Activated CD4-positive, alpha-beta T cell treated with anti-CD3 and anti-CD28 coated beads, Interleukin-2, amount 10 ng/mL, durations not matched to agents 7 days and 5 days (primary cell): ENCODE measurements around the gene TNP2. TPM values are rescaled to one million over a fixed set of nuclear protein-coding genes. Genes with fewer than 3 reads are reported as not detected.
"Not testable (repeated sequence)": the region's sequence is repeated elsewhere in the genome, so short reads cannot be mapped to it uniquely, and the experiment has no call there.

Experiments
- CTCF ChIA-PET: fragments of 350-600 bp; sonication (Branson Sonifier 250); formaldehyde crosslinking; loops from one replicate; lab custom pipeline; 2021; ENCODE audit warnings: antibody characterized with exemption; lab: Charles Lee
- POLR2A ChIA-PET: fragments of 350-600 bp; sonication (Branson Sonifier 250); formaldehyde crosslinking; loops from one replicate; lab custom pipeline; 2021; ENCODE audit warnings: antibody characterized with exemption; lab: Charles Lee
- DNase-seq: peaks from one replicate; pipeline ENCODE4 v3.0.0-alpha.2; 2020
- H3K27ac Mint-ChIP-seq: one replicate; pipeline ENCODE4 v1.8.0; 2021; ENCODE audit warnings: mild to moderate bottlenecking, moderate library complexity, mixed read lengths
- H3K27me3 Mint-ChIP-seq: one replicate; pipeline ENCODE4 v1.8.0; 2021; ENCODE audit warnings: mixed read lengths
- H3K36me3 Mint-ChIP-seq: one replicate; pipeline ENCODE4 v1.8.0; 2021; ENCODE audit warnings: low read depth, mixed read lengths
- H3K4me1 Mint-ChIP-seq: one replicate; pipeline ENCODE4 v1.8.0; 2021; ENCODE audit warnings: mixed read lengths
- H3K4me3 Mint-ChIP-seq: one replicate; pipeline ENCODE4 v1.8.0; 2021; ENCODE audit warnings: mild to moderate bottlenecking, moderate library complexity, mixed read lengths
- H3K9me3 Mint-ChIP-seq: one replicate; pipeline ENCODE4 v1.8.0; 2021; ENCODE audit warnings: mixed read lengths
- microRNA-seq: library from miRNA; unstranded; fragments of <30 nt; microRNA quantifications from one replicate; pipeline ENCODE4 v1.2.0, GENCODE V29; 2021; ENCODE audit warnings: borderline microRNAs expressed, borderline replicate concordance
- total RNA-seq, 2 experiments: library from RNA; stranded (reverse); gene quantifications; one replicate each; pipeline ENCODE4 v1.2.3, GENCODE V29; 2021

TNP2 gene
- total RNA-seq, 2 experiments from 2014 or later: not detected

DNA sequence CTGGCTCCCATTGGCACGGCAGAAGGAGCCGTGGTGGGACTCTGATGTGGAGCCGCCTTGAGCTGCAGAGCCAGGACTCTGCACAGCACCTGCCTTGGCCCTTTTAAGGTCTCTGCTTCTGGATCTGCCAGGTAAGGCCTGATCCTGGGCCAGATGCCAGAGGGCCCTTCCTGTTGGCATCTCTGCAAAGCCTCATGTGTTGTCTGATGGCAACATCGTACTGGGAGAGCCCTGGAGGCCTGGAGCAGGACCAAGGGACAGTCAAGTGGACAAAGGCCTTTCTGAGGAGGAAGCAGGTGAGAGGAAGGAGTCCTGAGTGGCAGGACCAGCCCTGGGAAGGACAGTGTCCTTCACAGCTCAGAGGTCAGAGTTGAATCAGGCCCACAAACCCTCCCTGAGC lies 39.2 kb downstream of the TNP2 start:
- no peaks in the 10 kb centered on the region for H3K27me3 Mint-ChIP-seq
- ChIA-PET POLR2A (interaction anchor here (1.2 kb wide), 1 partner anchor 22 kb away, joined by 4 read pairs; no protein-coding TSS in a partner anchor), CTCF (interaction anchor here (1.2 to 1.9 kb wide), 3 partner anchors 11 to 26 kb away, joined by 5 to 8 read pairs (median 6); partner anchors contain the start of gene SOCS1)
- H3K9me3 Mint-ChIP-seq: no peaks in the 10 kb centered on the region
- no peak for DNase-seq
- H3K36me3 Mint-ChIP-seq: peaks cover 1% of the 10 kb centered on the region
- H3K4me3 Mint-ChIP-seq: no peak overlapping the region
- peak overlapping the region; percentile 59 for H3K27ac Mint-ChIP-seq
- H3K4me1 Mint-ChIP-seq: peaks cover 92% of the 10 kb centered on the region

DNA sequence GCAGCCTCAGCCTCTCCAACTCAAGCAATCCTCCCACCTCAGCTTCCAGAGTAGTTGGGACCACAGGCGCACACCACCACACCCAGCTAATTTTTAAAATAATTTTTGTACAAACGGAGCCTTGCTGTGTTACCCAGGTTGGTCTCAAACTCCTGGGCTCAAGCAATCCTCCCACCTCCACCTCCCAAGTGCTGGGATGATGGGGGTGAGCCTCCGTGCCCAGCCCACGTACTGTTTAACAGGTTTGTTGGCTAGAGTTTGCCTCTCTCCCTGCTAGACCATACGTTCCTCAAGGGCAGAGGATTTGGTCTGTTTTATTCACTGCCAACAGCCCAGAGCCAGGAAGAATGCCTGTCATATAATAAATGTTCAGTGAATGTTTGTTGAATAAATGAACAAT lies 39.7 kb downstream of the TNP2 start:
- peaks cover 94% of the 10 kb centered on the region for H3K4me1 Mint-ChIP-seq
- H3K27ac Mint-ChIP-seq: peak overlapping the region; percentile 59
- no peak overlapping the region for H3K4me3 Mint-ChIP-seq
- peaks cover 1% of the 10 kb centered on the region for H3K36me3 Mint-ChIP-seq
- POLR2A ChIA-PET: no interaction called here
- H3K27me3 Mint-ChIP-seq: no peaks in the 10 kb centered on the region
- CTCF ChIA-PET: interaction anchor here (1.8 to 1.9 kb wide), 2 partner anchors 15 to 26 kb away, joined by 6 to 8 read pairs; partner anchors contain the start of gene SOCS1
- H3K9me3 Mint-ChIP-seq: no peaks in the 10 kb centered on the region
- DNase-seq: no peak

DNA sequence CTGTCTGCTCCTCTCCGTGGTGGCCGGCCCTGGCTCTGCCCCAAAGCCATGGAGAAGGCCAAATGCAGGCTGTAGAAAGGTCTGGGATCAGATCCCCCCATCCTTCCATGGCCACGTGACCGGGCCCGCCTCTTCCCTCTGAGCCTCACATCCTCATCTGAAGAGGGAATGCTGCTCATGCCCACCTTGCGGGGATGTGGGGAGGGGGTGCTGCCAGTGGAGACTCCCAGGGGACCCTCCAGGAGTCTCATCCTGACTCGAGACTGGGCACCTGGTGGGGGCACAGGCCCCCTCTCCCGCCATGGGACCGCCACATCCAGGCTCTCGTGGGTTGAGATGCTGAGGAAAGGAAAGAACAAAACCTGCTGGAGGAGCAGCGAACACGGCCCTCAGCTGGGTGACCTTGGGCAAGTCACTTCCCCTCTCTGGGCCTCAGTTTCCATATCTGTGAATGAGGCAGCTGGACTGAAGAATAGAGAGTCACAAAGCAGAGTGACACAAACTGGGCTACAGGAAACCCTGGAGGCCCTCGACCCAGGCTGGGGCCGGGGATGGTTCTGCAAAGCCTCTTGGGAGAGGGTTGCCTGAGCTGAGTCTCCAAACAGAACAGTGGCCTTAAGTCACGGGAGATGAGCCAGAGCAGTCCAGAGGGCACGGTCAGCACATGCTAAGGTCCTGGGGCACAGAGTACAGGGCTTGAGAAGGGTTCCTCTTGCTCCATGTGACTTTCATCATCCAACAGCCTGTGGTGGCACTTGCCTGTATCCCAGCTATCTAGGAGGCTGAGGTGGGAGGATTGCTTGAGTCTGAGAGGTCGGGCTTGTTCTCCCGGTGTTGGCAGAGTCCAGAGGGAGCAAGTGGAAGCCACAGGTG lies 43.2 kb downstream of the TNP2 start:
- no peak for DNase-seq
- Mint-ChIP-seq H3K4me1 (peaks cover 84% of the 10 kb centered on the region), H3K36me3 (peaks cover 2% of the 10 kb centered on the region), H3K27ac (peak overlapping the region; percentile 100), H3K27me3 (no peaks in the 10 kb centered on the region), H3K4me3 (peak overlapping the region; percentile 68), H3K9me3 (no peaks in the 10 kb centered on the region)
- ChIA-PET CTCF (interaction anchor here (0.6 to 3.1 kb wide), 11 partner anchors 7 to 263 kb away, joined by 3 to 16 read pairs (median 4); partner anchors contain the start of gene SOCS1), POLR2A (interaction anchor here (0.6 to 2.2 kb wide), 5 partner anchors 7 to 258 kb away, joined by 3 to 13 read pairs (median 3); partner anchors contain the start of gene SOCS1)

DNA sequence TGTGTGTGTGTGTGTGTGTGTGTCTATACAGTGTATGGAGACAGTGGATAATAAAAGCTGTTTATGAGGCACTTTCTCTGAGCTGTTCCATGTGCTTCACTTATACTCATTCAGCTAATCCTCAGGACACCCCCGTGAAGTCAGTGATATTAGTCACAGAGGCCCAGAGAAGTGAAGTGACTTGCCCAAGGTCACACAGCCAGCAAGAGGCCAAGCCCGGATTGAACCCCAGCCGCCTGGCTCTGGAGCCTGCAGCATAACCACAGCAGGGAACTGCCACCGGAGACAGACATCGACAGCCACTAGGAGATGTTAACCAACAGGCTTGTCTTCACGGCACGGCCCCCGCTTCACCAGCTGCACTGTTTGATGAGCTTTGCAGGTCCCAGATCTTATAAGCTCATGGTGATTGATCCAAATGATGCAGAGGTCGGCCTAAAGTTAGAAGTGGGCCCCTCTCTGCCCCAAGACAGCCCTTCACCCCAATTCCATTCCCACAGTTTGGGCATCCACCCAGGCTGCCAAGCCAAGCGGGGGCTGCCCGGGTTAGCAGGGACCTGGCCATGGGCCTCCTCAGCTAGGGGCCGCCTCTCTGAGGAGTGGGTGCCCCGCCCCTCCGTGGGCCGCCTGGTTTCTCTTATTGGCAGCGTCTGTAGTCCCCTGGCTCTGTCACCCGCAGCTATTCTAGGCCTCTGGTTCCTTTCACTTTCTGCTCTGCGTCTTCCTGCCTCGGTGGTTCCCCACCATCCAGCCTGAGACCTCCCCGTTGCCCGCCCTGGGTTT lies 44.0 kb downstream of the TNP2 start:
- ChIA-PET POLR2A (interaction anchor here (0.6 to 2.2 kb wide), 8 partner anchors 8 to 257 kb away, joined by 3 to 13 read pairs (median 5); partner anchors contain the start of gene SOCS1), CTCF (interaction anchor here (0.6 to 3.1 kb wide), 17 partner anchors 8 to 262 kb away, joined by 3 to 16 read pairs (median 4); partner anchors contain the start of genes SOCS1 and TNP2)
- Mint-ChIP-seq H3K27me3 (no peaks in the 10 kb centered on the region), H3K4me1 (peaks cover 84% of the 10 kb centered on the region), H3K27ac (peak overlapping the region; percentile 100), H3K36me3 (peaks cover 3% of the 10 kb centered on the region), H3K9me3 (no peaks in the 10 kb centered on the region), H3K4me3 (peak overlapping the region; percentile 68)
- DNase-seq: peak; percentile 94

DNA sequence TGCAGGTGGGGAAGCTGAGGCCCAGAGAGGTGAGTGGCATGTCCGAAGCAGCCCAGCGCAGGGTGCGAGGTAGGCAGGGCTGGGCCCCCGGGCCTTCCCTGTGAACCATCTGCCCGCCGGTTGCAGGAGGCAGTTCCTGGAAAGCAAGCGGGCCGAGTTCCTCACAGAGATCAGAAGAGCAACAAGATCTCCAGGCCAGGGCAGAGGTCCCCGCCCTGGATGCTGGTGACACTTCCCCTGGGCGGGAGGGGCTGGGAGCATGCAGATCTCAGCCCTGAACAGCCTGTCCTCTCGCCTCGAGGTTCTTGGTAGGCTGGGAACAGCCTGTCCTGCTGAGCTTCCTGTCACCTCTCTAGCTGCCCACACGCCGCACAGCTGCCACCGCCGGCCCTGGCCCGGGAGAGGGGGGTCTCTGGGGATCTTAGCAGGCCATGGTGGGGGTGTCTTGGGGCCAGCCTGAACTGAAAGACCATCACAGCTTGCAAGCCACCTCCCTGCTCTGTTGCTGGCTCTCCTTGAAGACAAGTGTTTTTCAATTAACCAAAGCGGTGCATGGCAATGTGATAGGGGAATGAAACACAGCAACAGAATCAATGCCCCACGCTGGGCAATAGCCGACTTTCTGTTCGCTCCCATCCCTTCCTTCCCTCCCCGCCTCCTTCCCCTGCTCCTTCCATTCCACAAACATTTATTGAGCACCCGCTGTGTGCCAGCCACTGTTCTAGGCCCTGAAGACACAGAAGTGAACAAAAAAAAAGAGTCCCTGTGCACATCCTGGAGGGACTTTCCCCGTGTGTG lies 44.8 kb downstream of the TNP2 start:
- H3K4me1 Mint-ChIP-seq: peaks cover 82% of the 10 kb centered on the region
- H3K27ac Mint-ChIP-seq: peak overlapping the region; percentile 100
- H3K36me3 Mint-ChIP-seq: peaks cover 5% of the 10 kb centered on the region
- ChIA-PET CTCF (interaction anchor here (0.9 to 3.1 kb wide), 13 partner anchors 8 to 261 kb away, joined by 3 to 16 read pairs (median 4); partner anchors contain the start of genes SOCS1 and TNP2), POLR2A (interaction anchor here (0.6 to 2.2 kb wide), 7 partner anchors 18 to 43 kb away, joined by 4 to 13 read pairs (median 6); partner anchors contain the start of gene SOCS1)
- H3K27me3 Mint-ChIP-seq: no peaks in the 10 kb centered on the region
- DNase-seq: peak; percentile 81
- peaks cover under 1% of the 10 kb centered on the region for H3K9me3 Mint-ChIP-seq
- H3K4me3 Mint-ChIP-seq: peak overlapping the region; percentile 68

DNA sequence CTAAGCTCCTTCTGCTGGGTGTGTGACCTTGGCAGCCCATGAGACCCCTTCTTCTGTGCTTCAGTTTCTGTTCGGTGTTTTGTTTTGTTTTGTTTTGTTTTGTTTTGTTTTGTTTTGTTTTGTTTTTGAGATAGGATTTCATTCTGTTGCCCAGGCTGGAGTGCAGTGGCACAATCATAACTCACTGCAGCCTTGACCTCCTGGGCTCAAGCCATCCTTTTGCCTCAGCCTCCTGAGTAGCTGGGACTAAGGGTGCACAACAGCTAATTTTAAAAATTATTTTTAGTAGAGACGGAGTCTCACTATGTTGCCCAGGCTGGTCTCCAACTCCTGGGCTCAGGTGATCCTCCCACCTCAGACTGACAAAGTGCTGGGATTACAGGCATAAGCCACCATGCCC lies 48.6 kb downstream of the TNP2 start:
- H3K4me3 Mint-ChIP-seq, DNase-seq, H3K27me3 Mint-ChIP-seq: not testable (repeated sequence)
- Mint-ChIP-seq H3K36me3 (peaks cover 25% of the 10 kb centered on the region), H3K9me3 (peaks cover 27% of the 10 kb centered on the region), H3K27ac (peak overlapping the region; percentile 11), H3K4me1 (peaks cover 59% of the 10 kb centered on the region)
- CTCF ChIA-PET: interaction anchor here (3.6 kb wide), 1 partner anchor 15 kb away, joined by 14 read pairs; no protein-coding TSS in a partner anchor
- POLR2A ChIA-PET: interaction anchor here (0.6 kb wide), 1 partner anchor 169 kb away, joined by 3 read pairs; no protein-coding TSS in a partner anchor

DNA sequence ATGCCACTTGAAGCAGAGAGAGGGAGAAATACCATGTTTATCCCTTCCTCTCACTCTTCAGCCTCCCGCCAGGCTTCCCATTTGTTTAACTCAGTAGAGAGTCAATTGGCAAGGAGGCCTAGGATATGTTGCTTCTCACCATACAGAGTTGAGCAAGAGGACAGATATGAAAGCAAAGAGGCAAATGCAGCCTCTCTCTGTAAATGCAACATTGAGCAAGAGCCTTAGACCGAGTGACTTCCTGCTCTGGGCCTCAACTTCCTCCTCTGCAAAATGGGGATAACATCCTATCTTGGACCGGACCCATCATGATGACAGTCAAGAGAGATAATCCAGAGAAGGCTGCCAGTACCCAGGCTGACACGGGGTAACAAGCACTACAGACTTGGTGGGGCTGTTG lies 49.9 kb downstream of the TNP2 start:
- Mint-ChIP-seq H3K36me3 (peaks cover 25% of the 10 kb centered on the region), H3K4me1 (peaks cover 46% of the 10 kb centered on the region), H3K27ac (peak overlapping the region; percentile 6), H3K4me3 (no peak overlapping the region), H3K9me3 (peaks cover 27% of the 10 kb centered on the region), H3K27me3 (no peaks in the 10 kb centered on the region)
- CTCF ChIA-PET: interaction anchor here (0.6 to 3.6 kb wide), 7 partner anchors 10 to 440 kb away, joined by 3 to 15 read pairs (median 6); no protein-coding TSS in a partner anchor
- no peak for DNase-seq
- POLR2A ChIA-PET: no interaction called here

DNA sequence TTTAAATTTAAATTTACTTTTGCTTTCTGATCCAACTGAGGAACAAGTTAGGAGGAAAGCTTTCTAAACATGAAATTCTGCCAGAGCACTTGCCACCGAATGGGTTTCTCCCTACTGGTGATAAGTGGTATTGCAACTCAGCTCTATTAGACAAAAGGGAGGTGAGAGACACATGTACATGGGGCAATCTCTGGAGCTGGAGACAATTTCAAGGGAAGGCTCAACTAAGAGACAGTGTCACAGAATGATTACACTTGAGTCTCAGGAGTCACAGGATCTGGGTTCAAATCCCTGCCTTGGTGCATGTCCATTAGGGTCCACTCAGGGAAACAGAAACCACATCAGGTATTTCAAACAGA lies 50.5 kb downstream of the TNP2 start:
- H3K4me3 Mint-ChIP-seq: no peak overlapping the region
- H3K4me1 Mint-ChIP-seq: peaks cover 43% of the 10 kb centered on the region
- H3K27me3 Mint-ChIP-seq: no peaks in the 10 kb centered on the region
- peaks cover 27% of the 10 kb centered on the region for H3K9me3 Mint-ChIP-seq
- POLR2A ChIA-PET: interaction anchor here (0.7 kb wide), 1 partner anchor 225 kb away, joined by 3 read pairs; no protein-coding TSS in a partner anchor
- H3K36me3 Mint-ChIP-seq: peaks cover 23% of the 10 kb centered on the region
- no peak for DNase-seq
- no peak overlapping the region for H3K27ac Mint-ChIP-seq
- CTCF ChIA-PET: interaction anchor here (0.6 to 3.6 kb wide), 10 partner anchors 9 to 538 kb away, joined by 3 to 15 read pairs (median 4); no protein-coding TSS in a partner anchor

Small RNAs within 50 kb of the gene (microRNA-seq; reads per million reads assigned to microRNA genes)
- not detected for gene MIR548H2

Other genes with a start within 250 kb of the TNP2 start
- gene SOCS1, start 13.1 kb downstream of the TNP2 start, total RNA-seq: 100 to 1,000 TPM; 127 to 133 TPM
- gene PRM3, start 4.3 kb upstream of the TNP2 start, total RNA-seq: not detected
- gene PRM2, start 7.2 kb upstream of the TNP2 start, total RNA-seq: not detected
- gene PRM1, start 12.0 kb upstream of the TNP2 start, total RNA-seq: not detected
- 10 to 100 TPM; 53.5 to 55.1 TPM for gene RMI2, start 76.1 kb upstream of the TNP2 start, total RNA-seq